GM12875 (cell line): ENCODE data around the gene NFATC4.

ENCODE experiments used
- H3K4me3 ChIP-seq: one replicate; pipeline ENCODE4 v1.5.1; 2011; ENCODE audit warnings: low read depth, low read length, control low read depth
- TF ChIP-seq, protein P1 (sequence below): IDR thresholded peaks from 2 replicates; pipeline ENCODE4 v1.5.1; 2011; ENCODE audit warnings: low read depth, mild to moderate bottlenecking, control low read depth, inconsistent platforms, low read length, moderate library complexity, borderline replicate concordance; ENCODE audit not compliant: insufficient read depth

Gene NFATC4

DNA sequence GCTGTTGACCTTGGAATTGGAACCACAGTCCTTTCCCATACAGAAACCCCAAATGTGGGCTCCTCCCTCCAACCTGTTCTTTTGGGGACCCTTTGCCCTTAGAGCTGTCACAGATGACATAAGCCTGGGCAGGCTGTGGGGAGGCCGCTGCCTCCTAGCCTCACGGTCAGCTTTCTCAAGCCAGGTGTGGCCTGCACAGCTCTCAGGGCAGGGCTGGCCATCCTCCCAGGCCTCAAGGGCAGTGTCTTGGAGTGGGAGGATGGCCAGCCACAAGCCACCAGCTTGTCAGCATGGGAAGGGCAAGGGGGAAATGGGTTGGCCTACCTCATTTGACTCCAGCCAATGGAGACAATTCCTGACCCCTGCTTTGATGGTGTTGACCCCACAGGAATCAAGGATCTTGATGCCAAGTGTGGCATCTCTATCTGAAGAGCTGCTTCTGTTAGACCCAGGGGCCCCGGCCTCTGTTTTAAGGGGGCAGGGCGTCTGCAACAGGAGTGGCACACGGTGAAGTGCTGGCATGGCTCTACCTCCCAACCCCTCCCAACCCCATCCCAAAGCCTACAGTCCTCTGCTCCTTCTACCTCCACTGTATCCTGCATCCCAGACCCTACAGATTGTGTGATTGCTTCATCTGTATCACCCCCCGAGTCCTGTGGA, 50.0 kb downstream of the NFATC4 start:
- TF ChIP-seq, protein P1, sequence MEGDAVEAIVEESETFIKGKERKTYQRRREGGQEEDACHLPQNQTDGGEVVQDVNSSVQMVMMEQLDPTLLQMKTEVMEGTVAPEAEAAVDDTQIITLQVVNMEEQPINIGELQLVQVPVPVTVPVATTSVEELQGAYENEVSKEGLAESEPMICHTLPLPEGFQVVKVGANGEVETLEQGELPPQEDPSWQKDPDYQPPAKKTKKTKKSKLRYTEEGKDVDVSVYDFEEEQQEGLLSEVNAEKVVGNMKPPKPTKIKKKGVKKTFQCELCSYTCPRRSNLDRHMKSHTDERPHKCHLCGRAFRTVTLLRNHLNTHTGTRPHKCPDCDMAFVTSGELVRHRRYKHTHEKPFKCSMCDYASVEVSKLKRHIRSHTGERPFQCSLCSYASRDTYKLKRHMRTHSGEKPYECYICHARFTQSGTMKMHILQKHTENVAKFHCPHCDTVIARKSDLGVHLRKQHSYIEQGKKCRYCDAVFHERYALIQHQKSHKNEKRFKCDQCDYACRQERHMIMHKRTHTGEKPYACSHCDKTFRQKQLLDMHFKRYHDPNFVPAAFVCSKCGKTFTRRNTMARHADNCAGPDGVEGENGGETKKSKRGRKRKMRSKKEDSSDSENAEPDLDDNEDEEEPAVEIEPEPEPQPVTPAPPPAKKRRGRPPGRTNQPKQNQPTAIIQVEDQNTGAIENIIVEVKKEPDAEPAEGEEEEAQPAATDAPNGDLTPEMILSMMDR, result no peak
- no peak overlapping the region for H3K4me3 ChIP-seq

DNA sequence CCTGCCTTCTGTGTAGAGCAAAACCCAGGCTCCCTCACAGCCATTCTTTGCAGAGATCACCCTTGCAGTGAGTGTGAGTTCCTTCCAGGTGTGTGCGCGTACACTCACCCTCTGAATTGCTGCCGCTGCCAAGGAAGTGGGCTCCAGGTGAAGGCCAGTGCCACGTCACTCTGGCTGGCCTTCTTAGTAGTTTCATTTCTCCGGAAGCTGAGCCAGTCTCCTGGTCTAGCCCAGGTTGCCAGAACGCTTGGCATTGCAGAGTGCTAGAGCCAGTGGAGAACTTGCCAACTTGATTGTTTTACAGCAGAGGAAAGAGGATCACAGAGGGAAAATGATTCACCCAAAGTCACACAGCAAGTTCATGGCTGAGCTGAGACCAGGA, 50.5 kb downstream of the NFATC4 start:
- TF ChIP-seq, protein P1, result no peak
- H3K4me3 ChIP-seq, result no peak overlapping the region

DNA sequence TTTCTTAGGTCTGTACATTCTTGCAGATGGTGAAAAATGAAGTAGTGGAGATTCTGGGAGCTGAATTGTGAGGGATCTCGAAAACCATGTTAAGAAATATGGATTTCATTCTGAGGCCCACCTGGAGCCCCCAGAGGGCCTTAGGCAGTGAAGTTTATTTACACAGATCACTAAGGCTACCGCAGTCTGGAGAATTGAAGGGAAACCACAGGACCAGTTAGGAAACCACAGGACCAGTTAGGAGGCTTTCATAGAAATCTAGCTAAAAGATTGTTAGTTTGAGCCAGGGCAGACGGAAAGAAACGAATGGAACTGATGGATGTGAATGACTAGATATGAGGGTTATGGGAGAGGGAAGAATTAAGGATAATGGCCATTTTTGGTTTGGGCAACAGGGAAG, 54.3 kb downstream of the NFATC4 start:
- TF ChIP-seq, protein P1, result no peak

DNA sequence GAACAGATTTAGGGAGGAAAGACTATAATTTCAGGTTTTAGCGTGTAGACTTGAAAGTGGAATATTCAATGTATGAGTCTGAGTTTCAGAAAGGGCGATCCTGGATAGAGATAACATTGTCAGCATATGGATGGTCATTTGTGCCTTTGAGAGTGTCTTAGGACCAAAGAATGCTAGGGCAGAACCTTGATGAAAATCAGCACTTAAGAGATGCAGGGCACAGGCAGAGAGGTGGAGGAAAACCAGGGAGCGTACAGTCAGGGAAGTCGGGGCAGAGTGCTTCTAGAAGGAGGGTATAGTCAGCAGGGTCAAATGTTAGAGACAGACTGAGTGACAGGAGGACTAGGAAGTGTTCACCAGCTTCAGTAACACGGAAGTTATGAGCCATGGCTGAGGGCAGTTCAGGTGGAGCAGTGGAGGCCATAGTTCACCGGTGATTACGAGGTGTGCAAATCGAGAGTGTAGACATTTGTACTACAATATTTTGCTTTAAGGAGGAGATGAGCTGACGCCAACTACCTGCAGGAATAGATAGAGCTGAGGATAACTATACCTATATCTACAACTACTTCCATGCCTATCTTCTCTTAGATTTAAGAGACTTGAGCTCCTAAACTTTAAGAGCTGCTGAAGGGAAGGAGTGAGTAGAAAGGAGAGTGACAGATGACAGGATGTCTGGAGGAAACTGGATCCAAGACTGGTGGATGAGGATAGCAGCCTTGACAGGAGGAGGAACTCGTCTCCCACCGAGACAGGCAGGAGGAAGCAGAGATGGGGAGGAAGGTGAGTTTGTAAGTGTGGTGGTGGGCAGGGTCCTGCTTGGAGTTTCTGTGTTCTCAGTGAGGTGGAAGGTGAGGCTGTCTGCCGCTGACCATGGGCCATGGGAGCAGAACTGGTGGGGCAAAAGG, 55.0 kb downstream of the NFATC4 start:
- H3K4me3 ChIP-seq, result no peak overlapping the region
- TF ChIP-seq, protein P1, result no peak

More for the DNA sequence above, 54.3 kb downstream of the NFATC4 start:
- H3K4me3 ChIP-seq, result no peak overlapping the region

DNA sequence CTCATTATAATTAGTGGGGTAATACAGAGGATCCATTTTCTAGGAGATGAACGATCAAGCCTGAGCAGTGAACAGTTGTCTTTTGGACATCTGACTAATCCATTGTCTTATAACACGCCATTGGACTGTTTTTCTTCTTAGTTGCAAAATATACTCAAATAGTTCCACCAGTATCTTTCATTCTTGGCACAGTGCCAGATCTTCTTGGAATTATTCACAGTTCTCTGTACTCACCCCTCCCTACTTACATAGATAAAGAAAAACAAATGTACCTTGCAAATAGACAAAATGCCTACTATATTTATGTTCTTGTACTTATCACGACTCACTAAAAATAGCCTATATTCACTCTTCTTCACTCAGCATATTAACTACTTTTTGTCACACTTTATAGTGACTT, 57.7 kb downstream of the NFATC4 start:
- TF ChIP-seq, protein P1, result no peak

DNA sequence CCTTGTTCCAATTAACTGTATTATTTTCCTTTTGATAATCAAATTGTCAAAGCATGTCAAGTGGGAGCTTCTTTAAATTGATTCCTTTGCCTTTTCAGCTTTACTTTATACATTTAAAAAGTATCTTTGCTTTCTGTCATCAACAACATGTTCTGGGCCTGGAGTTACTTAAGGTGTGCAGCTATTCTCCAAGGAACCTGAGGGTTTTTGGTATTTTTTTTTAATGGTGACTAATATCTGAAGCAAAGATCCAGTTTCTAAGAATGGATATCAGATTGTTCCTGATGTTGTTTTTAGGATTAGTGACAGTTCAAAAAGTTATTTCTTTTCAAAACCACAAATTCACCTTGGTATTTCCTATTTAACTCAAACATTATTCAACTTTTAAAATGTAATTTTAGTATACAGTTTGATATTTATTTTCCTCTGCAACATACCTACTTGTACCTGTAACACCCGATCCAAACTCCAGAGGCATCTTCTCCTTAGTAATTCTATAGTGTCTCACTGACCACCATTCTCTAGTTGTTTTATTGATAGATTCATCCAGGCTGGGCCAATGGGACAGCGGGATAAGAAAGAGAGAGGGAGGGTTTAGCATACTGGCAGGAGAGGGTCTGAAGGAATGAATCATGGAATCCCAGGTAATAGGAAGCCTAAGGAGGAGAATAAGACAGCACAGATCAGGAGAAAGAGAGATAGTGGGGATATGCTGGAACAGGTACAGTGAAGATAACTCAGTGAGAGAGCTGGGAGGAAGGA, 58.3 kb downstream of the NFATC4 start:
- H3K4me3 ChIP-seq, result no peak overlapping the region
- TF ChIP-seq, protein P1, result no peak

More for the DNA sequence above, 57.7 kb downstream of the NFATC4 start:
- H3K4me3 ChIP-seq, result no peak overlapping the region
